Gastroesophageal sphincter (tissue), 3 donors: ENCODE results near the gene SUCLG2.

ENCODE experiments used
- CTCF ChIP-seq, 4 experiments: fragments of 200-600 bp in 2 of 4; fragments of 450-650 bp in 2 of 4; sonication (generic) in 1 of 4; IDR thresholded peaks; one replicate each; pipeline ENCODE4 v1.5.1; 2017 to 2019; ENCODE audit warnings: antibody characterized with exemption in 4 of 4, mild to moderate bottlenecking in 2 of 4, moderate library complexity in 2 of 4
- EP300 ChIP-seq: sonication (generic); formaldehyde crosslinking; IDR thresholded peaks from one replicate; pipeline ENCODE4 v1.6.1; 2017; ENCODE audit warnings: antibody characterized with exemption, mild to moderate bottlenecking
- POLR2AphosphoS5 ChIP-seq: sonication (generic); formaldehyde crosslinking; IDR thresholded peaks from one replicate; pipeline ENCODE4 v1.6.1; 2017; ENCODE audit warnings: antibody characterized with exemption

DNA sequence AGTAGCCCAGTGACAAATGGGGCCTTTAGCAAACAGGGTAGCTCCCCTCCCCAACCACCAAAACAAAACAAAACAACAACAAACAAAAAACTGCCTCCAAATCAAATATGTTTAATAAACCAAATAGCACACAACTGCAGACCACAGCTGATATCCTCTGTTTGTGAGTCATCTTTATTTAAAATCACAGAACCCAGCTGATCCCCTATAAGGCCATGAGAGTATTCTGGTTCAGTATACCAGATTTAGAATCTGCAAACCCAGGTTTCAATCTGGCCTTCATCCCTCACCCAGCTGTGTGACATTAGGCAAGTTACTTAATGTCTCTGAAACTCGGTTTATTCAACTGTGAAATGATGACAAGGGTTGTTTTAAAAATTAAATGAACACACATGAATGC, 124.5 kb downstream of the SUCLG2 start:
- TF ChIP-seq CTCF (IDR thresholded peaks at IDR 0.05) (no peak), POLR2AphosphoS5 (no peak), EP300 (no peak)
